HepG2 (cell line): ENCODE results near the gene SAP25. TPM values are rescaled to one million over a fixed set of nuclear protein-coding genes. Genes with fewer than 3 reads are reported as not detected.

Source experiments
- ATF2 ChIP-seq: sonication (generic); formaldehyde crosslinking; IDR thresholded peaks from 2 replicates; pipeline ENCODE4 v1.4.0; 2020; ENCODE audit warnings: missing genetic modification reagents
- BHLHE40 ChIP-seq: IDR thresholded peaks from 2 replicates; pipeline ENCODE4 v1.6.1; 2011; ENCODE audit warnings: low read length, improper control_type of control experiment
- FOXO1 ChIP-seq: sonication (generic); formaldehyde crosslinking; IDR thresholded peaks from 2 replicates; pipeline ENCODE4 v1.4.0; 2020; ENCODE audit warnings: missing genetic modification reagents
- GATAD2A ChIP-seq: IDR thresholded peaks from 2 replicates; pipeline ENCODE4 v1.6.1; 2016
- GPBP1L1 ChIP-seq: sonication (generic); formaldehyde crosslinking; IDR thresholded peaks from 2 replicates; pipeline ENCODE4 v1.5.0; 2020; ENCODE audit warnings: mild to moderate bottlenecking, missing genetic modification reagents
- LCORL ChIP-seq, 2 experiments: fragments of 450-650 bp in 1 of 2; sonication (generic) in 1 of 2; formaldehyde crosslinking in 1 of 2; IDR thresholded peaks; 2 replicates each; pipeline versions ENCODE4 v1.5.0 to v1.6.1; 2017 to 2020; ENCODE audit warnings: antibody characterized with exemption in 1 of 2, missing genetic modification reagents in 1 of 2
- MLXIP ChIP-seq: sonication (generic); formaldehyde crosslinking; IDR thresholded peaks from 2 replicates; pipeline ENCODE4 v1.9.0; 2021; ENCODE audit warnings: missing genetic modification reagents, borderline replicate concordance
- MZF1 ChIP-seq: sonication (generic); formaldehyde crosslinking; IDR thresholded peaks from 2 replicates; pipeline ENCODE4 v1.8.1; 2023; ENCODE audit warnings: mild to moderate bottlenecking, missing genetic modification reagents, borderline replicate concordance
- SATB2 ChIP-seq: sonication (generic); formaldehyde crosslinking; IDR thresholded peaks from 2 replicates; pipeline ENCODE4 v1.5.0; 2020; ENCODE audit warnings: missing genetic modification reagents
- SOX5 ChIP-seq: IDR thresholded peaks from 2 replicates; pipeline ENCODE4 v1.6.1; 2016; ENCODE audit warnings: borderline replicate concordance
- ZBTB3 ChIP-seq: sonication (generic); formaldehyde crosslinking; IDR thresholded peaks from 2 replicates; pipeline ENCODE4 v1.4.0; 2020; ENCODE audit warnings: low read depth, mild to moderate bottlenecking, moderate library complexity, missing genetic modification reagents, borderline replicate concordance
- ZNF496 ChIP-seq: sonication (generic); formaldehyde crosslinking; IDR thresholded peaks from 2 replicates; pipeline ENCODE4 v1.8.1; 2023; ENCODE audit warnings: mild to moderate bottlenecking, moderate library complexity, missing genetic modification reagents; ENCODE audit not compliant: insufficient replicate concordance
- ZNF510 ChIP-seq: sonication (generic); formaldehyde crosslinking; IDR thresholded peaks from 2 replicates; pipeline ENCODE4 v1.4.0; 2020; ENCODE audit warnings: low read depth, mild to moderate bottlenecking, missing genetic modification reagents
- ZNF512 ChIP-seq: sonication (generic); formaldehyde crosslinking; IDR thresholded peaks from 2 replicates; pipeline ENCODE4 v1.4.0; 2020; ENCODE audit warnings: mild to moderate bottlenecking, missing genetic modification reagents
- ZNF512B ChIP-seq: sonication (generic); formaldehyde crosslinking; IDR thresholded peaks from 2 replicates; pipeline ENCODE4 v1.5.1; 2020; ENCODE audit warnings: missing genetic modification reagents, mild to moderate bottlenecking, borderline replicate concordance
- ZNF589 ChIP-seq: sonication (generic); formaldehyde crosslinking; conservative IDR thresholded peaks from 2 replicates; pipeline ENCODE4 v1.8.0; 2022; ENCODE audit warnings: mild to moderate bottlenecking, moderate library complexity, missing genetic modification reagents
- ZNF605 ChIP-seq: sonication (generic); formaldehyde crosslinking; IDR thresholded peaks from 2 replicates; pipeline ENCODE4 v1.8.0; 2022; ENCODE audit warnings: mild to moderate bottlenecking, missing genetic modification reagents
- ZNF740 ChIP-seq: sonication (generic); formaldehyde crosslinking; IDR thresholded peaks from 2 replicates; pipeline ENCODE4 v1.4.0; 2020; ENCODE audit warnings: missing genetic modification reagents
- polyA plus RNA-seq, 8 experiments: library from polyadenylated mRNA; depleted of rRNA in 3 of 8; stranded (reverse) in 7 of 8; unstranded in 1 of 8; fragments of >200 nt; fragmentation: Illumina TruSeq in 4 of 8; extraction: Trizol in 4 of 8; gene quantifications; 2 replicates each; pipeline versions ENCODE4 v1.2.1 to v1.2.3, GENCODE V29; 2011 to 2016; ENCODE audit warnings: low read depth in 4 of 8, missing spikeins in 1 of 8, mixed read lengths in 1 of 8; ENCODE audit not compliant: insufficient read depth in 1 of 8
- total RNA-seq, 5 experiments: library from RNA; depleted of rRNA; stranded (reverse); fragments of >200 nt; fragmentation: Illumina TruSeq; extraction: Trizol; gene quantifications; 2 replicates each; pipeline ENCODE4 v1.2.3, GENCODE V29; 2016; ENCODE audit warnings: low read depth in 1 of 5

Gene SAP25
- total and polyA plus RNA-seq, 2 of the 13 experiments (the other 11 are each of a cell fraction or from before 2014, with no cell fraction given): 0.15 to 0.20 TPM

GRCh38 chr7:100540073-100540723 lies 33.5 kb downstream of the SAP25 start (continued):
- TF ChIP-seq ZNF589 (CRISPR knock-in tag) (no peak), ZNF496 (no peak), MZF1 (no peak), ZNF740 (CRISPR knock-in tag) (peak; percentile 85), BHLHE40 (no peak), SOX5 (CRISPR knock-in tag) (peak; percentile 67; the same call in 1 of the 2 replicates), GATAD2A (CRISPR knock-in tag) (peak; percentile 78), ZNF605 (CRISPR knock-in tag) (peak; percentile 13; the same call in 1 of the 2 replicates), FOXO1 (CRISPR knock-in tag) (peak; percentile 16; the same call in 1 of the 2 replicates), ZNF512B (CRISPR knock-in tag) (no peak), MLXIP (CRISPR knock-in tag) (no peak), ATF2 (CRISPR knock-in tag) (peak; percentile 63; the same call in 1 of the 2 replicates), ZNF512 (CRISPR knock-in tag) (no peak), ZNF510 (CRISPR knock-in tag) (no peak), ZBTB3 (no peak), GPBP1L1 (CRISPR knock-in tag) (no peak), SATB2 (CRISPR knock-in tag) (no peak), LCORL (IDR thresholded peaks at IDR 0.05) (no peak), LCORL (CRISPR knock-in tag; IDR thresholded peaks at IDR 0.05) (peak; percentile 66; the same call in 1 of the 2 replicates)
